Subcutaneous abdominal adipose tissue (tissue), 5 donors: ENCODE results near the gene GGT6.

Source experiments
- H3K27ac ChIP-seq: one replicate; pipeline ENCODE4 v1.7.0; 2013; ENCODE audit warnings: low read depth, mild to moderate bottlenecking, inconsistent platforms, low read length, moderate library complexity
- H3K27me3 ChIP-seq, 5 donors: one replicate each; pipeline ENCODE4 v1.7.0; 2013; ENCODE audit warnings: low read length in 5 of 5, inconsistent platforms in 1 of 5; ENCODE audit not compliant: control insufficient read depth in 5 of 5, insufficient read depth in 4 of 5
- H3K36me3 ChIP-seq, 5 donors: one replicate each; pipeline ENCODE4 v1.7.0; 2013; ENCODE audit warnings: low read length in 5 of 5; ENCODE audit not compliant: control insufficient read depth in 5 of 5, insufficient read depth in 5 of 5
- H3K4me1 ChIP-seq, 5 donors: one replicate each; pipeline ENCODE4 v1.7.0; 2013; ENCODE audit warnings: low read length in 5 of 5, mild to moderate bottlenecking in 3 of 5, moderate library complexity in 1 of 5; ENCODE audit not compliant: control insufficient read depth in 5 of 5, insufficient read depth in 5 of 5
- H3K4me3 ChIP-seq, 5 donors: one replicate each; pipeline ENCODE4 v1.7.0; 2013; ENCODE audit warnings: low read length in 5 of 5, low read depth in 1 of 5
- H3K9ac ChIP-seq, 5 donors: one replicate each; pipeline ENCODE4 v1.7.0; 2013; ENCODE audit warnings: low read length in 5 of 5, mild to moderate bottlenecking in 4 of 5, moderate library complexity in 3 of 5
- H3K9me3 ChIP-seq, 5 donors: one replicate each; pipeline ENCODE4 v1.7.0; 2013; ENCODE audit warnings: low read length in 5 of 5; ENCODE audit not compliant: control insufficient read depth in 5 of 5
- donor health status: healthy.
- donor health status: healthy.
- donor health status: healthy.
- donor health status: healthy.
- donor health status: healthy.

The GGT6 gene

DNA sequence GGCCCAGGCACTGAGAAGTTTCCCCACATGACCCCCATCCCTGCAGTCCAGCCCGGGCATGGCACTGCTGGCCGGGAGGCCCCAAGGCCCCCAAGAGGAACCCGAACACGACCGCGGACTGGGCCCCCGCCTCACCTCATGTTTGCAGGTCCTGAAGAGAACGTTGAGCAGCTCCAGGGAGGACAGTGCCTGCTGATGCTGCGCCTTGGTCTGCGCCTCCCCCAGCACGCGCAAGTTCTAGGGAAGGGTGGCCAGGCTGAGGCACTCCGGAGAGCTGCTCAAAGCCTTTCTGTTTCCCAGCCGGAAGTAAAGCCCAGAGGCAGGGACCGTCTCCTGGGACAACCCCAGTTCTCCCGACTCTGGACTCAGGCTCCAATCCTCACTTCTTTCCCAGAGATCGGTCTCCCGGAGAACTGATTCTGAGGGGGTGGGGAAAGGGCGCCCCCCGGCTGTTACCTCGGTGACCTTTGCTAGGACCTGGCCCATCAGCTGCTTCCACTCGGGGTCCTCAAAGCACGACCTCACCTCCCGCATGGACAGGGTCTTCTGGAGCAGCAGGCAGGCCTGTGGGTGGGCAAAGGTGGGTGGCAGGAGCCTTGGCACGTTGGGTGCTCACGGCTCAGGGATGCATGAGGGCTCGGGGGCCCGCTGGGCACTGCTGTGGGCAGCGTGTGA lies 18.9 kb downstream of the GGT6 start:
- no peak overlapping the region for H3K9ac ChIP-seq
- no peaks in the 10 kb centered on the region for H3K27me3 ChIP-seq
- H3K4me3 ChIP-seq, result no peak overlapping the region
- peaks cover 0 to 89% (median 67%) of the 10 kb centered on the region in 5 donors for H3K36me3 ChIP-seq
- H3K27ac ChIP-seq, result no peak overlapping the region
- no peaks in the 10 kb centered on the region for H3K9me3 ChIP-seq
- peaks cover 12 to 55% (median 34%) of the 10 kb centered on the region in 5 donors for H3K4me1 ChIP-seq

DNA sequence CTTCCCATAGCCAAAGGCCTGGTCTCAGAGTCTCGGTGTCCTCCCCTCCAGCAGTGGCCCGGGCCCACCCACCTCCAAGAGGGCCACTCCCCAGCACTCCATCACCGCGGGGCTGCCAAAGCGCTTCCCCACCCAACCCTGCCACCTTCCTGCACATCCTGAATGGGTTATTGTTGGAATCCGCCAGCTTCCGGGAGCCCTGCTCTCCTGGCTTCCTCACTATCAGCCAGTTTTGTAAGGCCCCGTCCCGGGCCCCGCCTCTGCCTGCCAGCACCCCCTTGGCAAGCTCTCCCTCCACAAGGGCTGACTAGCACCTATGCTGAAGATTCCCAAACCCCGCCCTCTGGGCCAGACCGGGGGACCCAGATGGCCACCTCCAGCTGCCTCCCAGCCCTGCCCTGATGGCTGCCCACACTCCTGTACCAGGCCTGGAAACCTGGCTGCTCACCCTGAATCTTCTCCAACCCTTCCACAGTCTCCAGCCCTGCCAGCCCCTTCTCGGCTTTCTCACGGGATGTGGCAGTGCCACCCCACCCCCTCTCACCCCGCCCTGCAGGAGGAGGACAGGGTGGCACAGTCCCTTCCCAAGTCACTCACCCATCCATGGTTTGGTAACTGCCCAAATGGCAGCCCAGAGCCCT lies 19.6 kb downstream of the GGT6 start:
- H3K9ac ChIP-seq, result no peak overlapping the region
- H3K36me3 ChIP-seq, result peaks cover 0 to 82% (median 65%) of the 10 kb centered on the region in 5 donors
- no peaks in the 10 kb centered on the region for H3K9me3 ChIP-seq
- peak overlapping the region in 2 of 5 donors; percentile 6 to 9 for H3K4me3 ChIP-seq
- H3K27me3 ChIP-seq, result no peaks in the 10 kb centered on the region
- H3K4me1 ChIP-seq, result peaks cover 14 to 61% (median 40%) of the 10 kb centered on the region in 5 donors
- no peak overlapping the region for H3K27ac ChIP-seq

DNA sequence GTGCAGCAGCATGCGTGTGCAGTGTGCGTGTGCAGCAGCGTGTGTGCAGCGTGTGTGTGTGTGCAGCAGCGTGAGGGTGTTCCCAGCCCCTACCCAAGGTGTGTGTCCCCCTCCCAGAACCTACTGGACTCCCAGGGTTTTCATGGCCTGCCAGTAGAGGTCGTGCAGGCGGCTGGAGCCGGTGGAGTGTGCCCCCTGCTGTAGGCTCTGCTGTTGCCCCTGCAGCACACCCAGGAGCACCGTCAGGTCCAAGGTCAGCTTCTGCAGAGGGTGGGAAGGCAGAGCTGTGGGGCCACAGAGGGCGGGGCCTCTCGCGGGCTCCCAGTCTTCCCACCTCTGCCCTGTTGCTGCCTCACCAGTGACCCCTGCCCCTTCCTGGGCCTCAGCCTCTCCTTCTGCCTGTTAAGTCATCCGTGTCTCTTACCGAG lies 20.1 kb downstream of the GGT6 start:
- Histone ChIP-seq H3K36me3 (peaks cover 0 to 77% (median 60%) of the 10 kb centered on the region in 5 donors), H3K4me1 (peaks cover 14 to 66% (median 46%) of the 10 kb centered on the region in 5 donors), H3K9me3 (no peaks in the 10 kb centered on the region), H3K27me3 (no peaks in the 10 kb centered on the region), H3K4me3 (peak overlapping the region in 1 of 5 donors; percentile 9), H3K27ac (no peak overlapping the region), H3K9ac (no peak overlapping the region)

DNA sequence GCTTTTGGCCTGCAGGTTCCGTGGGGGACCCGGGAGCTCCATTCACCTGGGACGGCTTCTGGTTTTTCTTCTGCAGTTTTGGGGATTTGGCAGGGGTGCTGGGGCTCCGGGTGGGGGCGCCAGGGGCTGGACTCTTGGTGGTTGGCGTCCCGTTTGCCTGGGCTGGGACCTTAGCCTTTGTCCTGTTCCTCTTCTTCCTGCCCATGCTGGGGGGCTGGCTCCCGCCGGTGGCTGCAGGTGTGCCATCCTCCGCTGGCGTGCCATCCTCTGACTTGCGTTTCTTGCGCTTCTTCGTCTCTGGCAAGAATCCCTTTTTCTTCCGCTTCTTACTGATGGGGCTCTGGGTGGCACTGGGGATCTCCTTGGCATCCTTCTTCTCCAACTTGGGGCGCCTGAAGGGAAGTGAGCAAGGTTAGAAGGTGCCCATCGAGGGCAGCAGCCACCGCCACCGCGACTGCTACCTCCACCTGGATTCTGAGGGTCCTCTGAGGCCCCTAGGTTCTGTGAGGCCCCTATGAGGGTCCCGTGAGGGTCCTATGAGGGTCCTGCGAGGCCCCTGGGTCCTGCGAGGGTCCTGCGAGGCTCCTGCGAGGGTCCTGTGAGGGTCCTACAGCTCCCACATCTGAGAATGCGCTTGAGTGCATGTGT lies 20.7 kb downstream of the GGT6 start:
- Histone ChIP-seq H3K27me3 (no peaks in the 10 kb centered on the region), H3K9ac (no peak overlapping the region), H3K36me3 (peaks cover 0 to 72% (median 59%) of the 10 kb centered on the region in 5 donors), H3K4me1 (peaks cover 14 to 71% (median 47%) of the 10 kb centered on the region in 5 donors), H3K9me3 (no peaks in the 10 kb centered on the region), H3K4me3 (no peak overlapping the region), H3K27ac (no peak overlapping the region)

DNA sequence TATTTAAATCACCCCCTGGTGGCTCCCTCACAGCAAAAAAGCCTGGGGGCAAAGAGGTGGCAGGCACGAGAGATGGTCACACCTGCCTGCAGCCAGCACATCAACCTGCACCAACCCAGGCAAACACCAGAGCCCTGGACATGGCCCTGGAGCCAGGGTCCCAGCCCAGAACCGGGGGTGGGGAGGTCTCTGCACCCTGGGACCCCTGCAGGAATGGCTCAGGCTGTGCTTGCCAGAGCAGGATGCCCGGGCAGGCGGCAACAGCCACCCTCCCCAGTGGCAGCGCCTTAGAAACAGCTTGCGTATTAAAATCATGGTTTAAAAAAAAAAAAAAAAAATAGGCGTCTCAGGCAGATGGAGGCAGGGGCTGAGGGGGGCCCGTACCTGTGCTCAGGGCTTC lies 21.4 kb downstream of the GGT6 start:
- Histone ChIP-seq H3K4me3 (no peak overlapping the region), H3K27ac (no peak overlapping the region), H3K27me3 (no peaks in the 10 kb centered on the region), H3K9ac (no peak overlapping the region), H3K36me3 (peaks cover 0 to 66% (median 54%) of the 10 kb centered on the region in 5 donors), H3K9me3 (no peaks in the 10 kb centered on the region), H3K4me1 (peaks cover 14 to 77% (median 53%) of the 10 kb centered on the region in 5 donors)

DNA sequence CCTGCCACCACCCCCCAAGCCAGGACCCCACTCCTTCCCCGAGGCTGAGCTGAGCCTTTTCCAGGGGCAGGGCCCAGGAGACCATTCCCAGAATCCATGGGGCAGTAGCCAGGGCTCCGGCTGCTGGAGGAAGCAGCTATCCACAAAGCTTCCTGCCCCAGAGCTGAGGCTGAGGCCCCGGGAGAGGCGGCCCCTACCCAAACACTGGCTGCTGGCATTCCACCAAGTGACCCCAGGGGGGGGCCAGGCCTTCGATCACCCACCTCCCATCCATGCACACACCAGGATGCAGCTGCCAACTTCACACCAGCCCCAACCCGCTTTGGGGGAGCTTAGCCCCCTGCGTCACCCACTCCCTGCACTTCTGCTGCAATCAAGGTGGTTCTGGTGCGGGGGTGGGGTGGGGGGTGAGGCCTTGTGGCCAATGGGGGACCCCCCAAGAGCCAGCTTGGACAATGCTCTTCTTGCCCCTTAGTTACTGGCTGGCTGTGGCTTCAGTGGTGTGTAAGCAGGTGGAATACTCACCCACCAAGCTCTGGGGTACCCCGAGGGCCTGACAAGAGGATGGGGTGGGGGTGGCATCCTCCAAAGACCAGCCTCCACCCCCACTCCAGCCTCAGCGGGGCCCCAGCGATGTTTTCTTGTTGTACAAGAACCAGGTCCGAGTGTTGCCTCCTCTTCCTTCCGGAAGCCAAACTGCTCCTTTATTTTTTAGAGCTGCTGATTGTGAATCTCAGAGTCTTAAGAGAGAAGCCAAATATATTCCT lies 22.0 kb downstream of the GGT6 start:
- no peak overlapping the region for H3K9ac ChIP-seq
- H3K4me3 ChIP-seq, result peak overlapping the region in 1 of 5 donors; percentile 6
- peaks cover 0 to 60% (median 49%) of the 10 kb centered on the region in 5 donors for H3K36me3 ChIP-seq

DNA sequence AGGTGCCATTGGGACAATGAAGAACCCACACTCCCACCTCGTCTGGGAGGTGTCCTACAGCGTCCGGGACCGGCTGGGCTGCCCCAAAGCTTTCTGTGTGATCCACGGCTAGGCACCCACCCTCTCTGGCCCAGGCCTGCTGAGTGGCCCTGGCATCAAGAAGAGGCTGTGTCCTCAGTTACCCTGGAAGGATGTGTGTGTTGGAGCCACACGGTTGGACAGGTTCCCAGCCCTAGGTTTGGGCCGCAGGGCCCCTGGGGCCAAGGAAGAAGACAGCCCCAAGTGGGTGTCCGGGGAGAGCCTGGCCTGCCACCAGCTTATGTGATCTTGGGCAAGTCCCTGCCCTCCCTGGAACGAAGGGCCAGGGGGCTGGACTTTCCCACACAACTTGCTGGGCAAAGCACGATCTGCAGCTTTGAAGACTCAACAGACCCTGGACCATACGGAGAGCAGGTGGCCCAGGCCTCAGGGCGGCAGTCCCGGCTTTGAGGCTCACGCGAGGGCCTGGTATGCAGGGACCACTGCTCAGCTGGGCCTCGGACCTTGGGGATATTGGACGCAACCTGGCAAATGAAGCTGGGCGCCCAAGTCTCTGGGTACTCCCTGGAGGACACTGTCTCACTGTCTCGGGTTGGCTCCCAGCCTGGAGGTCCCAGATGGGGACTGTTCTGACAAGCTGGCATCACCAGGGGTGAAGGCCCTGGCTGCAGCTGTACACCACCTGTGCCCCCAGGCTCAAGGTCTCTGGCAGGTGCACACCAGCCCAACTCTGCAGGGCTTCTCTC lies 22.7 kb downstream of the GGT6 start:
- Histone ChIP-seq H3K27ac (peak overlapping the region; percentile 60), H3K27me3 (no peaks in the 10 kb centered on the region), H3K9ac (peak overlapping the region in 2 of 5 donors; percentile 38 to 75), H3K4me1 (peaks cover 14 to 91% (median 56%) of the 10 kb centered on the region in 5 donors), H3K4me3 (peak overlapping the region in 3 of 5 donors; percentile 6 to 56 (median 22)), H3K36me3 (peaks cover 0 to 52% (median 41%) of the 10 kb centered on the region in 5 donors), H3K9me3 (no peaks in the 10 kb centered on the region)

More for the DNA sequence above, 22.0 kb downstream of the GGT6 start:
- H3K27me3 ChIP-seq, result no peaks in the 10 kb centered on the region
- H3K27ac ChIP-seq, result peak overlapping the region; percentile 60
- no peaks in the 10 kb centered on the region for H3K9me3 ChIP-seq
- H3K4me1 ChIP-seq, result peaks cover 14 to 83% (median 56%) of the 10 kb centered on the region in 5 donors

DNA sequence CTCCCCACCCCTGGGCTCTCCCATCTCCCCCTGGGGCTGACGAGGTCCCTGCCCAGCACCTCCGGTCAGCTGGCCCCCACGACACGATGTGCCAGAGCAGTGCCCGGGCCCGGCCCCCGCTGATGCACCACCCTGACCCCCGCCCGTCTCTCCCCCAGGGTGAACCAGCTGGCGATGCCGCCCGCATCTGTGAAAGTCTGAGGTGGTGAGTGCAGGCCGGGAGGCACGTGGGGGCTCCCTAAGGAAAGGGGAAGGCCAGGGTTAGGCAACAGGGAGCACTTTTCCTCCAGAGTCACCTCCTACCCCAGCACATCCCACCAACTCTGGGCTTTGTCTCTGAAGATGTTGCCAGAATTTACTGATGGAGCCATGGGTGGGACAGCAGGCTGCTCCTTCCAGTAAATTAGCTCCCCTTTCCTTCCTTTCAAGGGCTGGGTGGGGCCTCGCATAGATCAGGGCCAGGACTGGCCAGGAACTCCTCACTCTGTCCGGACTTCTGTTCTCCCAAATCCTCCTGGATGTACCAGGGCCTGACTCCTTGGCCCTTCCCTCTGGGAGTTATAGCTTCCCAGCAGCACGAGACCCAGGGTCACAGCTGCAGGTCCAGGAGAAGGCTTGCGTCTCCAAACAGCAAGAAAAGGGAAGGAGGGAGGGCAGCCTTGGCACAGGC lies 23.5 kb downstream of the GGT6 start:
- Histone ChIP-seq H3K9me3 (no peaks in the 10 kb centered on the region), H3K9ac (peak overlapping the region in 2 of 5 donors; percentile 38 to 75), H3K27ac (peak overlapping the region; percentile 60), H3K36me3 (peaks cover 0 to 44% (median 34%) of the 10 kb centered on the region in 5 donors), H3K27me3 (no peaks in the 10 kb centered on the region), H3K4me3 (peak overlapping the region; percentile 6 to 56 (median 11)), H3K4me1 (peaks cover 15 to 97% (median 58%) of the 10 kb centered on the region in 5 donors)
